HFF-Myc (cell line): Measurements from ENCODE around the gene CYB5A.

Experiments
- DNase-seq: peaks from one replicate; pipeline ENCODE4 v3.0.0-alpha.2; 2011; ENCODE audit warnings: low read depth; ENCODE audit errors: extremely low read depth
- H3K4me3 ChIP-seq: replicated peaks from 2 replicates; pipeline ENCODE4 v1.5.1; 2011; ENCODE audit warnings: low read depth, mild to moderate bottlenecking, control low read depth, low read length
- CTCF ChIP-seq: IDR thresholded peaks from 2 replicates; pipeline ENCODE4 v1.5.1; 2012; ENCODE audit warnings: mild to moderate bottlenecking, low read depth, low read length, control low read depth; ENCODE audit errors: missing control alignments

The CYB5A gene

GRCh38 chr18:74314759-74315463, 23.1 kb upstream of the CYB5A start:
- TF ChIP-seq CTCF: no peak
- H3K4me3 ChIP-seq: no peak overlapping the region
- DNase-seq: no peak

- no peak for TF ChIP-seq CTCF
- H3K4me3 ChIP-seq: no peak overlapping the region
- DNase-seq: no peak
These were observed 19.2 kb upstream of the CYB5A start for GRCh38 chr18:74311000-74311399.

- H3K4me3 ChIP-seq: no peak overlapping the region
- DNase-seq: no peak
- peak; percentile 36 for TF ChIP-seq CTCF
These were observed 18.6 kb upstream of the CYB5A start for GRCh38 chr18:74310411-74310810.

- DNase-seq: no peak
- TF ChIP-seq CTCF: no peak
These were observed 12.2 kb upstream of the CYB5A start for GRCh38 chr18:74303936-74304335.

GRCh38 chr18:74303306-74303705, 11.5 kb upstream of the CYB5A start:
- no peak overlapping the region for H3K4me3 ChIP-seq
- no peak for DNase-seq
- no peak for TF ChIP-seq CTCF

More at GRCh38 chr18:74303936-74304335, 12.2 kb upstream of the CYB5A start:
- no peak overlapping the region for H3K4me3 ChIP-seq

- TF ChIP-seq CTCF: no peak
- H3K4me3 ChIP-seq: no peak overlapping the region
- DNase-seq: no peak
These were observed 8.0 kb upstream of the CYB5A start for GRCh38 chr18:74299746-74300145.

- no peak for DNase-seq
- no peak overlapping the region for H3K4me3 ChIP-seq
- no peak for TF ChIP-seq CTCF
These were observed 7.4 kb upstream of the CYB5A start for GRCh38 chr18:74299162-74299561.
